Retinal pigment epithelial cell (primary cell): ENCODE measurements around the gene ARHGAP28.

Source experiments
- DNase-seq: peaks from one replicate; pipeline ENCODE4 v3.0.0-alpha.2; 2010; ENCODE audit warnings: low read depth
- H3K4me3 ChIP-seq: 2 replicates; pipeline ENCODE4 v1.5.1; 2011; ENCODE audit warnings: mild to moderate bottlenecking, low read length, control low read depth, moderate library complexity
- TF ChIP-seq, protein P1 (sequence below): conservative IDR thresholded peaks from 2 replicates; pipeline ENCODE4 v1.5.1; 2011; ENCODE audit warnings: low read depth, low read length, control low read depth, inconsistent platforms

ARHGAP28 gene

DNA sequence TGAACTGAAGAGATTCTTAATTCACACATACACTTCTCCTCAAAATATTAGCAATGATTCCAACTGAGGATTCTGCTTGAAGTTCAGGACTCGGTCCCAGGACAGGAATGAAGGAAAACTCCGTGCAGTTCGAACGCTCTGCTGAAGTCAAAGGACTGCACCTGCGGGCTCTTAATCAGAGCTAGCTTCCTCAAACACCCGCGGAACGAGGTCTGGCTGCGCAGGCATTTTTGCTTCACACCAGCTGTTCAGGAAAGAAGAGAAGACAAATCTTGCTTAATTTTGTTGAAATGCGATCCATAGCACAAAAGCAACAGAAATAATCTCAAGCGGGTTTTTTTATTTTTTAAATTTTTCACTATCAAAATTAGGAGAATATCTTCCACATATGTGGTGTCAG lies 212.5 kb downstream of the ARHGAP28 start:
- TF ChIP-seq, protein P1, sequence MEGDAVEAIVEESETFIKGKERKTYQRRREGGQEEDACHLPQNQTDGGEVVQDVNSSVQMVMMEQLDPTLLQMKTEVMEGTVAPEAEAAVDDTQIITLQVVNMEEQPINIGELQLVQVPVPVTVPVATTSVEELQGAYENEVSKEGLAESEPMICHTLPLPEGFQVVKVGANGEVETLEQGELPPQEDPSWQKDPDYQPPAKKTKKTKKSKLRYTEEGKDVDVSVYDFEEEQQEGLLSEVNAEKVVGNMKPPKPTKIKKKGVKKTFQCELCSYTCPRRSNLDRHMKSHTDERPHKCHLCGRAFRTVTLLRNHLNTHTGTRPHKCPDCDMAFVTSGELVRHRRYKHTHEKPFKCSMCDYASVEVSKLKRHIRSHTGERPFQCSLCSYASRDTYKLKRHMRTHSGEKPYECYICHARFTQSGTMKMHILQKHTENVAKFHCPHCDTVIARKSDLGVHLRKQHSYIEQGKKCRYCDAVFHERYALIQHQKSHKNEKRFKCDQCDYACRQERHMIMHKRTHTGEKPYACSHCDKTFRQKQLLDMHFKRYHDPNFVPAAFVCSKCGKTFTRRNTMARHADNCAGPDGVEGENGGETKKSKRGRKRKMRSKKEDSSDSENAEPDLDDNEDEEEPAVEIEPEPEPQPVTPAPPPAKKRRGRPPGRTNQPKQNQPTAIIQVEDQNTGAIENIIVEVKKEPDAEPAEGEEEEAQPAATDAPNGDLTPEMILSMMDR, result no peak
- no peak overlapping the region for H3K4me3 ChIP-seq
- DNase-seq, result no peak

DNA sequence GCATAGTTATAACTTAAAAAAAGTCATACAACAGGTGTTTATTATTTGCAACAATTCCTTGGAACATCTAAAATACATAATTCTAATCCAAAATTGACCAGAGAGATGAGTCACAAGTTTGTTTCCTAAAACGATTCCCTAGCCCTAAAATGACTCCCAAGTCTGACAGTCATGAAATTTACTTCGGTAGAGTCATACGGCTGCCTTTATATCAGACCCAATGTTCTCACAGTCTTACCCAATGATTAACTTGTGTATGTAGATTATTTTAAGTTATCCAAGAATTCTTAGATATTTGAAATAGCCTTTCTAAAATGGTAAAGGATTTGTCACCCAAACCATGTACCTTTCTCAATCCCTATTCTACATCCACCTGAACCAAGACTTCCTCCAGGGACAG lies 213.2 kb downstream of the ARHGAP28 start:
- no peak for DNase-seq
- TF ChIP-seq, protein P1, result no peak
- H3K4me3 ChIP-seq, result no peak overlapping the region

DNA sequence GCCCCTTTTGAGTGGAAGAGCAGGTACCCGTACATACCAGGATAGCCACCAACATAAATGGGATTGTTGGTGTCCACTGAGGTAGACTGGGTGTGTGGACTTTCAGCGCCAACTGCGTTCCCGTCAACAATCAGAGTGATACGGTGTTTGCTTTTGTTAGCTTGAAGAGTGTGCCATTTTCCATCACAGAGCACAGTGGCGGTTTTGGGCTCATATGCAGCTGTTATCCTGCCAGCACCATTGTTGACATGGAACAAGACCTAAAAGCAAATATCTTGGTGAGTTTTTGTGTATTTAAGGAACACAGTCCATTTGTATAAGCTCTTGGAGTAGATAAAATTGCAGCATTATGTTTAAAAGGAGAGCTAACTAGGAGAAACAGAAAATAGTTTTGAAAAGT lies 213.6 kb downstream of the ARHGAP28 start:
- DNase-seq, result no peak
- no peak overlapping the region for H3K4me3 ChIP-seq
- TF ChIP-seq, protein P1, result no peak

DNA sequence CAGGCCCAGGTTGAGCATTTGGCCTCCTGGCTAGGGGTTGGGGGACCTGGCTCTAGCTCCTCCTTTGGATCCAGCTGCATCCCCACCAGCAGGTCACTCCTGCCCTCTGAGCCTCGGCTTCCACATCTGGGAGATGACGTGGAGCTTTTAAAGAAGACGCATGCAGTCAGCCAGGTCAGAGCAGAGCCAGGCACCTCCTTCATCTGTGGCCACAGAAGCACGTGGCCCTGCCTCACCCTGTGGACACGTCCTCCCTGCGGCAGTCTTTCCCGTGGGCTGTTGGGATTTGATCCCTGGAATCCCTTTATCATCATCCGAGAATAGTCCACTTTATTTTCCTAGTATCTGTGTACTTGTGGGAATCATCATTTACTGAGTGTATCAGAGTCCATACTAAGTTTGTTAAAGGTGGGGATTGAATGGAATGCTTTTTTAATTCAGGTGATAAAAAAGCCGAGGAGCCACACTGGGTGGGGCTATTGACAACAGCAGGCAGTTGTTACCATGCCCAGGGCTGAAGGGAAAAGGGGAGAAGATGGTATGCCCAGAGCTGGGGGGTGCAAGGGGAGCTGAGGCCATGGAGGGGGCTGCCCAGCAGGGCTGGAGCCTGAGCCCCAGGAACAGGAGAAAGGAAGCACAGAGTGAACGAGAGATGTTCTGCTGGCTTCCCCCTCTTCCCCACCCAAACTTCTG lies 218.0 kb downstream of the ARHGAP28 start:
- no peak for DNase-seq
- TF ChIP-seq, protein P1, result no peak
- H3K4me3 ChIP-seq, result no peak overlapping the region

DNA sequence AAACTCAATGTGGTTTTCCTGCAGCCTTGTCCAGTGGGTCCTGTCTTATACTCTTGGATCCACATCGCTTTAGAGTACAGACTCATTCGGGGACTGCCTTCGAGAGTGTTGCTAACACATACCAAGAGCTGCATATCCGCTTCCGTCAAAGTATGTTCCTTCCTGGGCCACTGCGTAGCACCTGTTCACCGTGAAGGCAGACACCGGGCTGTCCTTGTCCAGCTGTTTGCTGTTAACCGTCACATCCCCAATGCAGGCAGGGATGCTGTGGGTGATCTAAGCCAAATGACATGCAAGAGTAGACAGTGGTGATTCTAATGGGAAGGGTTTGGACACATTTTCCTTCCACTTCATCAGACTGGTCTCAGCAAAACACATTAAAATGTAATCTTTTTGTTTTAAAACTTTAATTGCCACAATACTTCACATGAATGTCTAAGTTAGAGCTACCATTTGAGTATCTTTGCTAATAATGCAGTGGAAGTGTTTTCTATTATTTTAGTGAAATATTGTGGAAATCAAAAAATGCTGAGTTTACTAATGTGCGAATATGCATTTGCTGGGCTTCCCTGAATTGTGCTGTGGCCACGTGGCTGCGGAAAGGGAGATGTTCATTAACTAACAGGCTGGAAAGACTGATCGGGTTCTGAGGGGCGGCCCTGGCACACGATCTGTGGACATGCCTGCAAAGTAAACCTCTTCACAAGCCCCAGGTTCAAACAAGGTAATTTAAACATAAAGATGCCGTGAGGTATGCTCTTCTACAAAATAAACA lies 219.0 kb downstream of the ARHGAP28 start:
- no peak overlapping the region for H3K4me3 ChIP-seq
- DNase-seq, result no peak
- TF ChIP-seq, protein P1, result no peak

DNA sequence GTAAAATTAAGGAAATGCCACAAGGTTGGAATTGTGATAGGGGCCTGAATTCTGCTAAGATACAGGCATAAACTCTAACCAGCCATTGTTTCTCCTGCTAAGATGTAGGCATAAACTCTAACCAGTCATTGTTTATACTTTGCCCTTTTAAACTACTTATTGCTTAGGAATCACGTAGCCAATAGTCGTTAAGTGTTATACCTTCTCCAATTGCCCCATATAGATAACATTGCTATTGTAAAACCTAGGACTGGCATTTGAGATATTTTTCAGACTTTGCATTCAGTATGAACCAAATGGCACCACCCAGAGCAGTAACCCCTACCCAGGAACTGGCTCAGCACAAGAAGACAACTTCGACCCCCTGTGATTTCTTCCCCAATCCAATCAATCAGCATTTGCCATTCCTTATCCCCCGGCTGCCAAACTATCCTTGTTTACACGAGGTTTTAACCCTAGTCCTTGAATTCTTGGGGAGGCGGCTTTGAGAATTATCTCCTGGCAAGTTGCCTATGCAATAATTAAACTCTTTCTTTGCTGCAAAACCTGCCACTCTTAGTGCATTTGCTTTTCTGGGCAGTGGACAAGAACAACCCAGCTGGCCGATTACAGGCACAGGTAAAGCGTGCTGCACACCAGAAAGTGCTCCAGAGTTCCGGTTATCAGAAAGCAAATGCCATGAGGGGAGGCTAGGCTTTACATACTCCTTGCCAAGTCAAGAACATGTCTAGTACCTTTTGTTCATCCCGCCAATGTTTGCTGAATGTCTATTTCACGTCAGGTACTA lies 220.5 kb downstream of the ARHGAP28 start:
- TF ChIP-seq, protein P1, result no peak
- DNase-seq, result no peak
- H3K4me3 ChIP-seq, result no peak overlapping the region
